Ascending aorta (tissue), 2 donors: ENCODE data around the gene ZRANB3. TPM values are rescaled to one million over a fixed set of nuclear protein-coding genes. Genes with fewer than 3 reads are reported as not detected.
"Not testable (repeated sequence)": the region's sequence is repeated elsewhere in the genome, so short reads cannot be mapped to it uniquely, and the experiment has no call there.

Source experiments
- DNase-seq, 2 donors: peaks; one replicate each; pipeline ENCODE4 v3.0.0-alpha.2; 2019; ENCODE audit warnings: low spot score in 2 of 2
- H3K27ac ChIP-seq, 2 donors: fragments of 200-600 bp; sonication (generic); one replicate each; pipeline ENCODE4 v1.5.1; 2016 to 2017; ENCODE audit warnings: mild to moderate bottlenecking in 1 of 2
- H3K27me3 ChIP-seq: fragments of 200-600 bp; sonication (generic); one replicate; pipeline ENCODE4 v1.5.1; 2017
- H3K36me3 ChIP-seq, 2 donors: fragments of 200-600 bp; sonication (generic); one replicate each; pipeline ENCODE4 v1.5.1; 2016
- H3K4me1 ChIP-seq, 2 donors: fragments of 200-600 bp; sonication (generic); one replicate each; pipeline ENCODE4 v1.5.1; 2016 to 2017; ENCODE audit warnings: mild to moderate bottlenecking in 1 of 2
- H3K4me3 ChIP-seq, 2 donors: fragments of 200-600 bp; sonication (generic); one replicate each; pipeline ENCODE4 v1.5.1; 2016 to 2017; ENCODE audit warnings: mild to moderate bottlenecking in 1 of 2
- H3K9me3 ChIP-seq, 2 donors: fragments of 200-600 bp; sonication (generic); one replicate each; pipeline ENCODE4 v1.5.1; 2016
- intact Hi-C: fragments of 100-400 bp; cut with DNase I; formaldehyde crosslinking; loops from one replicate; pipeline ENCODE4 v1.15.1; 2023
- total RNA-seq: library from RNA; depleted of rRNA; stranded (reverse); fragments of >200 nt; gene quantifications from one replicate; pipeline ENCODE4 v1.1.0, GENCODE V29; 2016
- TF ChIP-seq, protein P1 (sequence below), 3 experiments: fragments of 200-600 bp in 2 of 3; fragments of 450-650 bp in 1 of 3; sonication (generic) in 2 of 3; IDR thresholded peaks; one replicate each; pipeline ENCODE4 v1.5.1; 2016 to 2019; ENCODE audit warnings: antibody characterized with exemption in 3 of 3, mild to moderate bottlenecking in 1 of 3, moderate library complexity in 1 of 3

ZRANB3 gene
- total RNA-seq, 1 donor from 2014 or later: 2.3 TPM

DNA sequence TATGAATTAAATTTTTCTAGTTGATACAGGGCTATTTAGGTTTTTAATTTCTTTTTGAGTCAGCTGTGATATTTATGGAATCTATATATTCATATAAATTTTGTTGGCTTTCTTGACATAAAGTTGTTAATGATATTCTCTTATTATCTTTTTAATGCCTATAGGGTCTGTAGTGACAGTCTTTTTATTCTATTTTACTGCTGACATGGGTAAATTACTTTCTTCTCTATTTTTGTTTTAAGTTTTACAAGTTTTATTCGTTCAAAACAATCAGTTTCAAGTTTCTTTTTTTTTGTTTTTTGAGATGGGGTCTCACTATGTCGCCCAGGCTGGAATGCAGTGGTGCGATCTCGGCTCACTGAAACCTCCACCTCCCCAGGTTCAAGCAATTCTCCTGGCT lies 226.3 kb downstream of the ZRANB3 start:
- no peaks in the 10 kb centered on the region for H3K27me3 ChIP-seq
- H3K9me3 ChIP-seq: peaks cover 4 to 6% of the 10 kb centered on the region in 2 donors
- H3K4me1 ChIP-seq: no peaks in the 10 kb centered on the region
- TF ChIP-seq, protein P1, sequence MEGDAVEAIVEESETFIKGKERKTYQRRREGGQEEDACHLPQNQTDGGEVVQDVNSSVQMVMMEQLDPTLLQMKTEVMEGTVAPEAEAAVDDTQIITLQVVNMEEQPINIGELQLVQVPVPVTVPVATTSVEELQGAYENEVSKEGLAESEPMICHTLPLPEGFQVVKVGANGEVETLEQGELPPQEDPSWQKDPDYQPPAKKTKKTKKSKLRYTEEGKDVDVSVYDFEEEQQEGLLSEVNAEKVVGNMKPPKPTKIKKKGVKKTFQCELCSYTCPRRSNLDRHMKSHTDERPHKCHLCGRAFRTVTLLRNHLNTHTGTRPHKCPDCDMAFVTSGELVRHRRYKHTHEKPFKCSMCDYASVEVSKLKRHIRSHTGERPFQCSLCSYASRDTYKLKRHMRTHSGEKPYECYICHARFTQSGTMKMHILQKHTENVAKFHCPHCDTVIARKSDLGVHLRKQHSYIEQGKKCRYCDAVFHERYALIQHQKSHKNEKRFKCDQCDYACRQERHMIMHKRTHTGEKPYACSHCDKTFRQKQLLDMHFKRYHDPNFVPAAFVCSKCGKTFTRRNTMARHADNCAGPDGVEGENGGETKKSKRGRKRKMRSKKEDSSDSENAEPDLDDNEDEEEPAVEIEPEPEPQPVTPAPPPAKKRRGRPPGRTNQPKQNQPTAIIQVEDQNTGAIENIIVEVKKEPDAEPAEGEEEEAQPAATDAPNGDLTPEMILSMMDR (IDR thresholded peaks at IDR 0.05): no peak
- intact Hi-C loops: no loop called here
- H3K27ac ChIP-seq: no peak overlapping the region
- H3K36me3 ChIP-seq: no peaks in the 10 kb centered on the region
- DNase-seq: no peak
- H3K4me3 ChIP-seq: no peak overlapping the region

DNA sequence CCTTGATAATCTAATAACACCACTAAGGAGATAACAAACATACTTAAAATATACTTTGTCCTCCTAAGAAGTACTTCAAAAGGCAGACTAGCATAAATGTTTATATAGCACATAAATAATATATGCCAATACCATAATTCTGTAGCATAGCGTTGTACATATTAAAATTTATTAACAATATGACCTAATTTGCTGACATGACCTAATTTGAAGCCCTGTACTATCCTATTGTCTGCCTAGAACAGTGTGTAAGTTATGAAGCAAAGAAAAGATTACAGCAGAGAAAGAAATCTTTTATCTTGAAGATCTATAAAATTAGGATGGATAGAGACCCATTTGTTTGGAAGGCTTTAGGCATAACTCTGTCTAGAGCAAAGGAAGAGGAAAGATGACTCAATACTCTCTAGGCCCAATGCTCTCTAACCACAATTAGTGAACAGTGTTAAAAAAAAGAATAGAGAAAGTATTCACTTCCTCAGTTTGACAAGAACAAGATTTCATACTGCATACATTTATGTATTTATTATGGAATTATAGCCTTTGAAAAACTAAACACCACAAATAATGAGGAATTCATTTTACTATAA lies 231.3 kb downstream of the ZRANB3 start:
- intact Hi-C loops: no loop called here
- no peak for DNase-seq
- Histone ChIP-seq H3K27me3 (no peaks in the 10 kb centered on the region), H3K27ac (no peak overlapping the region), H3K4me1 (no peaks in the 10 kb centered on the region), H3K4me3 (no peak overlapping the region), H3K9me3 (peaks cover 4 to 18% of the 10 kb centered on the region in 2 donors), H3K36me3 (peaks cover 0 to 11% of the 10 kb centered on the region in 2 donors)
- TF ChIP-seq, protein P1 (IDR thresholded peaks at IDR 0.05): no peak

DNA sequence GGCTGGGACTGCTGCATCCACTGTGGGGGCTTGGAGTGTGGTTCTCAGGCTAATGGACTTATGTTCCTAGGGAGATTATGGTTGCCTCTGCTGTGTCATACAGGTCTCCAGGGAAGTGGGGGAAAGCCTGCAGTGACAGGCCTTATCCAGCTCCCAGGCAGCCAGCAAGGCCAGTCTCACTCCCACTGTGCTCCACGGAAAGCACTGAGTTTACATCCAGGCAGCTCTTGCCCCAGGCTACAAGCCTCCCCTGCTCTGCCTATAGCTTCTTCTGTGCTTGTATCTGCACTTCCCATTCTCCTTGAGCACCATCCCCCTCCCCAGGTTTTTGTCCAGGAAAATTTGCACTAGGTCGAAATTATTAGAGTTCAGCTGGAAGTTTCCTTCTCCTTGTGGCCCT lies 231.9 kb downstream of the ZRANB3 start:
- intact Hi-C loops: no loop called here
- Histone ChIP-seq H3K36me3 (peaks cover 0 to 11% of the 10 kb centered on the region in 2 donors), H3K9me3 (peaks cover 4 to 18% of the 10 kb centered on the region in 2 donors), H3K27ac (no peak overlapping the region), H3K4me3 (no peak overlapping the region), H3K4me1 (no peaks in the 10 kb centered on the region), H3K27me3 (no peaks in the 10 kb centered on the region)
- no peak for DNase-seq
- TF ChIP-seq, protein P1 (IDR thresholded peaks at IDR 0.05): no peak

DNA sequence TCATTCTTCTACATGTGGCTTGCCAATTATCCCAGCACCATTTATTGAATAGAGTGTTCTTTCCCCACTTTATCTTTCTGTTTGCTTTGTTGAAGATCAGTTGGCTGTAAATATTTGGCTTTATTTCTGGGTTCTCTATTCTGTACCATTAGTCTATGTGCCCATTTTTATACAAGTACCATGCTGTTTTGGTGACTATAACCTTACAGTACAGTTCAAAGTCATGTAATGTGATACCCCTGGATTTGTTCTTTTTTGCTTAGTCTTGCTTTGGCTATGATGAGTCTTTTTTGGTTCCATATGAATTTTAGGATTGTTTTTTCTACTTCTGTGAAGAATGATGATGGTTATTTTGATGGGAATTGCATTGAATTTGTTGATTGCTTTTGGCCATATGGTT lies 243.9 kb downstream of the ZRANB3 start:
- DNase-seq, H3K27ac ChIP-seq, H3K27me3 ChIP-seq, H3K36me3 ChIP-seq, H3K4me3 ChIP-seq, H3K4me1 ChIP-seq, intact Hi-C loops: not testable (repeated sequence)
- peaks cover 4 to 48% of the 10 kb centered on the region in 2 donors for H3K9me3 ChIP-seq

DNA sequence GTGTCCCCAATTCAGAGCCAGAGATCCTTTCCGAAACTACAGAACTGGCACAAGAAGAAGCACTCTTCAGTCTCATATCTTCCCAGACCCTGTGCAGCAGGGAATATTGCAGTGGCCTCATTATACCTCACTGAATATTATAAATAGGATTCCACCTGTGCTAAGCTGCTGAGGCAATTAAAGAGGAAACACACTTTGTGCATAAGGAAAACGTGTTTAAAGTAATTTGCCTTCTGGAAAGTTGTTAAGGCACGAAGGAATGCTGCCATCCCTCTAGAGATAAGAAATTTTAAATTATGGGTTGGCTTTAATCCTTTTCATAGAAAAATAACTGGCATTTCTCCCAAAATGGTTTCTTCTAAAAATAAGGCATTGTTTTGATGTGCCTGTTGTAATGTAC lies 245.6 kb downstream of the ZRANB3 start:
- Histone ChIP-seq H3K9me3 (peaks cover 4 to 39% of the 10 kb centered on the region in 2 donors), H3K27me3 (no peaks in the 10 kb centered on the region), H3K4me1 (no peaks in the 10 kb centered on the region), H3K27ac (no peak overlapping the region), H3K4me3 (no peak overlapping the region), H3K36me3 (no peaks in the 10 kb centered on the region)
- DNase-seq: no peak
- TF ChIP-seq, protein P1 (IDR thresholded peaks at IDR 0.05): no peak
- intact Hi-C loops: no loop called here

DNA sequence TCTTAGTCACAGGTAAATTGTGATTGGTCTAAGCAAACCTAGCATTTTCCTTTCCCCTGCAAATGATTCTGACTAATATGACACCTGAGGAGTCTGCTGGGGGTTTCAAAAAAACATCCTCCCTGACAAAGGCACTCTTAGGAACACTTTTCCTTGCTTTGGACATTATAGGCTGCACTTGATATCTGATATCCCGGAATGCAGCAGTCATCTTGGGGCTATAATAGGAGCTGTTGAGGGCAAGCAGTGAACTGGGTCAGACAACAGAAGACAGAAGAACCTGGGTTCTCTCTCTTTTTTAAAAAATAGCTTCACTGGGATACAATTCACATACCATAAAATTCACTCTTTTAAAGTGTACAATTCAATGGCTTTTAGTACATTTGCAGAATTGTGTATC lies 249.6 kb downstream of the ZRANB3 start:
- no peak for DNase-seq
- TF ChIP-seq, protein P1 (IDR thresholded peaks at IDR 0.05): no peak
- no peaks in the 10 kb centered on the region for H3K4me1 ChIP-seq
- no peak overlapping the region for H3K4me3 ChIP-seq
- no peak overlapping the region for H3K27ac ChIP-seq
- H3K9me3 ChIP-seq: peaks cover 0 to 3% of the 10 kb centered on the region in 2 donors
- H3K27me3 ChIP-seq: no peaks in the 10 kb centered on the region
- no peaks in the 10 kb centered on the region for H3K36me3 ChIP-seq
- intact Hi-C loops: no loop called here
